Stimulated activated CD4-positive, alpha-beta T cell treated with anti-CD3 and anti-CD28 coated beads, Interleukin-12 subunit alpha, Interleukin-12 subunit beta, amount 100 ng/mL, for 4 hours (primary cell): ENCODE measurements around the gene CTAGE6.
"Not testable (repeated sequence)": the region's sequence is repeated elsewhere in the genome, so short reads cannot be mapped to it uniquely, and the experiment has no call there.

ENCODE experiments used
- DNase-seq: peaks from one replicate; pipeline ENCODE4 v3.0.0-alpha.2; 2020

The CTAGE6 gene

GRCh38 chr7:143757596-143757995 is at the start of gene CTAGE6:
CTAGE6 (minus strand) TSS chr7:143757696; CDS start chr7:143757658, 38 bp downstream.
- not testable (repeated sequence) for DNase-seq

- DNase-seq, result not testable (repeated sequence)
Observed at GRCh38 chr7:143806664-143807071, 49.2 kb upstream of the CTAGE6 start.

GRCh38 chr7:143797896-143798290 is 40.4 kb upstream of the CTAGE6 start:
- DNase-seq, result not testable (repeated sequence)

GRCh38 chr7:143797119-143797895 is 39.8 kb upstream of the CTAGE6 start:
- DNase-seq, result not testable (repeated sequence)

- not testable (repeated sequence) for DNase-seq
Observed at GRCh38 chr7:143795653-143796052, 38.2 kb upstream of the CTAGE6 start.

- DNase-seq, result peak; percentile 0
Observed at GRCh38 chr7:143792633-143793032, 35.1 kb upstream of the CTAGE6 start.

GRCh38 chr7:143785415-143786182 is 28.1 kb upstream of the CTAGE6 start:
- DNase-seq, result not testable (repeated sequence)

GRCh38 chr7:143779591-143779990 is 22.1 kb upstream of the CTAGE6 start:
- DNase-seq, result not testable (repeated sequence)

- DNase-seq, result not testable (repeated sequence)
Observed at GRCh38 chr7:143772738-143773468, 15.4 kb upstream of the CTAGE6 start.

GRCh38 chr7:143767531-143767930 is 10.0 kb upstream of the CTAGE6 start:
- DNase-seq, result not testable (repeated sequence)

GRCh38 chr7:143765678-143766077 is 8.2 kb upstream of the CTAGE6 start:
- not testable (repeated sequence) for DNase-seq

GRCh38 chr7:143763065-143763464 is 5.6 kb upstream of the CTAGE6 start:
- not testable (repeated sequence) for DNase-seq

GRCh38 chr7:143745340-143745739 is 12.2 kb downstream of the CTAGE6 start:
- DNase-seq, result not testable (repeated sequence)

- DNase-seq, result not testable (repeated sequence)
Observed at GRCh38 chr7:143737037-143737819, 20.3 kb downstream of the CTAGE6 start.

GRCh38 chr7:143735962-143736361 is 21.5 kb downstream of the CTAGE6 start:
- no peak for DNase-seq

- no peak for DNase-seq
Observed at GRCh38 chr7:143733876-143734275, 23.6 kb downstream of the CTAGE6 start.

GRCh38 chr7:143728333-143728862 is 29.1 kb downstream of the CTAGE6 start:
- DNase-seq, result no peak

- DNase-seq, result not testable (repeated sequence)
Observed at GRCh38 chr7:143727561-143727960, 29.9 kb downstream of the CTAGE6 start.

- DNase-seq, result not testable (repeated sequence)
Observed at GRCh38 chr7:143726143-143726542, 31.4 kb downstream of the CTAGE6 start.

- DNase-seq, result not testable (repeated sequence)
Observed at GRCh38 chr7:143720335-143720734, 37.2 kb downstream of the CTAGE6 start.

GRCh38 chr7:143715543-143716193 is 41.8 kb downstream of the CTAGE6 start:
- not testable (repeated sequence) for DNase-seq
